ENCODE data around the gene FUT4. TPM values are rescaled to one million over a fixed set of nuclear protein-coding genes. Genes with fewer than 3 reads are reported as not detected.
A peak's percentile ranks its signal among the peaks of the same experiment; 100 is the strongest.

Gene FUT4
- total RNA-seq, 1 experiment from 2014 or later = 24.5 TPM

DNA sequence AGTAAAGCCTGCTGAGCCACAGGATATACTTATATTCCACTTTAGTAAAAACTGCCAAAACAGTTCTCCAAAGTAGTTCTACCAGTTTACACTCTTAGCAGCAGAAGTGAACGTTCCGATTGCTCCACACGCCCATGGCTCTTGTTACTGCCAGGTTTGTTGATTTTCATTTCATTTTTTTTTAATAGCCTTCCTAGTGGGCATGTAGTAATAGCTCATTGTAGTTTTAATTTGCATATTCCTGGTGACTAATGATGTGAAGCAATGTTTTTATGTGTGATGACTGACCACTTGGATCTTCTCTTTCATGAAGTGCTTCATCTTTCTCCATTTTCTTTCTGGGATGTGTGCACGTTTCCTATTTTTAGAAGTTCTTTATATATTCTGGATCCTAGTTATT, 36.2 kb upstream of the FUT4 start:
- H3K36me3 Mint-ChIP-seq (ENCODE audit: insufficient read depth, unreplicated experiment) = no peaks in the 10 kb centered on the region
- Histone ChIP-seq H3K4me1 (no peaks in the 10 kb centered on the region), H3K4me3 (ENCODE audit: low read depth, low read length) (no peak overlapping the region), H3K9me3 (no peaks in the 10 kb centered on the region), H3K27me3 (replicated peaks; ENCODE audit: control insufficient read depth, insufficient read depth, low read length) (no peaks in the 10 kb centered on the region), H3K36me3 (ENCODE audit: control insufficient read depth, insufficient read depth, low read length) (no peaks in the 10 kb centered on the region)
- TF ChIP-seq, protein P1, sequence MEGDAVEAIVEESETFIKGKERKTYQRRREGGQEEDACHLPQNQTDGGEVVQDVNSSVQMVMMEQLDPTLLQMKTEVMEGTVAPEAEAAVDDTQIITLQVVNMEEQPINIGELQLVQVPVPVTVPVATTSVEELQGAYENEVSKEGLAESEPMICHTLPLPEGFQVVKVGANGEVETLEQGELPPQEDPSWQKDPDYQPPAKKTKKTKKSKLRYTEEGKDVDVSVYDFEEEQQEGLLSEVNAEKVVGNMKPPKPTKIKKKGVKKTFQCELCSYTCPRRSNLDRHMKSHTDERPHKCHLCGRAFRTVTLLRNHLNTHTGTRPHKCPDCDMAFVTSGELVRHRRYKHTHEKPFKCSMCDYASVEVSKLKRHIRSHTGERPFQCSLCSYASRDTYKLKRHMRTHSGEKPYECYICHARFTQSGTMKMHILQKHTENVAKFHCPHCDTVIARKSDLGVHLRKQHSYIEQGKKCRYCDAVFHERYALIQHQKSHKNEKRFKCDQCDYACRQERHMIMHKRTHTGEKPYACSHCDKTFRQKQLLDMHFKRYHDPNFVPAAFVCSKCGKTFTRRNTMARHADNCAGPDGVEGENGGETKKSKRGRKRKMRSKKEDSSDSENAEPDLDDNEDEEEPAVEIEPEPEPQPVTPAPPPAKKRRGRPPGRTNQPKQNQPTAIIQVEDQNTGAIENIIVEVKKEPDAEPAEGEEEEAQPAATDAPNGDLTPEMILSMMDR (IDR thresholded peaks at IDR 0.05; ENCODE audit: insufficient read depth in 1 of 2, low read depth in 1 of 2, low read length in 1 of 2, severe bottlenecking in 1 of 2, unreplicated experiment in 1 of 2) = no peak
- H3K9me3 Mint-ChIP-seq (ENCODE audit: unreplicated experiment) = no peaks in the 10 kb centered on the region
- no peak for DNase-seq
- no TSS peak for BruUV-seq (replicated peaks)
- H3K4me3 Mint-ChIP-seq (ENCODE audit: unreplicated experiment) = no peak overlapping the region
- no peaks in the 10 kb centered on the region for H3K4me1 Mint-ChIP-seq (ENCODE audit: low read depth, unreplicated experiment)
- ChIA-PET CTCF (no interaction called here), POLR2A (no interaction called here)
- no peak overlapping the region for H3K27ac Mint-ChIP-seq (ENCODE audit: unreplicated experiment)
- peaks cover 5% of the 10 kb centered on the region for H3K27me3 Mint-ChIP-seq (ENCODE audit: insufficient read depth, unreplicated experiment)
- intact Hi-C loops (cut with micrococcal nuclease; ENCODE audit: unreplicated experiment) = loop anchor here (10.0 kb wide), 1 partner anchor 183 kb away; no protein-coding TSS in a partner anchor

GRCh38 chr11:94511932-94512781, 31.6 kb upstream of the FUT4 start, which contains the start of gene C11orf97:
C11orf97 (plus strand) TSS chr11:94512461; CDS start chr11:94512529, 68 bp downstream.
- Histone ChIP-seq H3K27me3 (replicated peaks; ENCODE audit: control insufficient read depth, insufficient read depth, low read length) (no peaks in the 10 kb centered on the region), H3K9me3 (no peaks in the 10 kb centered on the region), H3K36me3 (ENCODE audit: control insufficient read depth, insufficient read depth, low read length) (no peaks in the 10 kb centered on the region), H3K4me3 (ENCODE audit: low read depth, low read length) (peak within 1 kb of the TSS; percentile 50), H3K4me1 (no peaks in the 10 kb centered on the region)
- H3K9me3 Mint-ChIP-seq (ENCODE audit: unreplicated experiment) = no peaks in the 10 kb centered on the region
- no peaks in the 10 kb centered on the region for H3K4me1 Mint-ChIP-seq (ENCODE audit: low read depth, unreplicated experiment)
- H3K36me3 Mint-ChIP-seq (ENCODE audit: insufficient read depth, unreplicated experiment) = no peaks in the 10 kb centered on the region
- H3K4me3 Mint-ChIP-seq (ENCODE audit: unreplicated experiment) = peak within 1 kb of the TSS; percentile 87
- ChIA-PET CTCF (interaction anchor here (0.6 to 1.4 kb wide), 4 partner anchors 9 to 495 kb away, joined by 3 to 9 read pairs (median 3); no protein-coding TSS in a partner anchor), POLR2A (no interaction called here)
- peaks cover 10% of the 10 kb centered on the region for H3K27me3 Mint-ChIP-seq (ENCODE audit: insufficient read depth, unreplicated experiment)
- no TSS peak for BruUV-seq (replicated peaks)
- intact Hi-C loops (cut with micrococcal nuclease; ENCODE audit: unreplicated experiment) = loop anchor here (10.0 kb wide), 1 partner anchor 383 kb away; no protein-coding TSS in a partner anchor
- H3K27ac Mint-ChIP-seq (ENCODE audit: unreplicated experiment) = peak within 1 kb of the TSS; percentile 27
- peak; percentile 83 to 86 for DNase-seq
- TF ChIP-seq, protein P1 (IDR thresholded peaks at IDR 0.05; ENCODE audit: insufficient read depth in 1 of 2, low read depth in 1 of 2, low read length in 1 of 2, severe bottlenecking in 1 of 2, unreplicated experiment in 1 of 2) = no peak

GRCh38 chr11:94513091-94513490, 30.6 kb upstream of the FUT4 start:
- TF ChIP-seq, protein P1 (IDR thresholded peaks at IDR 0.05; ENCODE audit: insufficient read depth in 1 of 2, low read depth in 1 of 2, low read length in 1 of 2, severe bottlenecking in 1 of 2, unreplicated experiment in 1 of 2) = no peak
- H3K9me3 Mint-ChIP-seq (ENCODE audit: unreplicated experiment) = no peaks in the 10 kb centered on the region
- intact Hi-C loops (cut with micrococcal nuclease; ENCODE audit: unreplicated experiment) = loop anchor here (10.0 kb wide), 1 partner anchor 382 kb away; no protein-coding TSS in a partner anchor
- Histone ChIP-seq H3K4me1 (no peaks in the 10 kb centered on the region), H3K36me3 (ENCODE audit: control insufficient read depth, insufficient read depth, low read length) (no peaks in the 10 kb centered on the region), H3K9me3 (no peaks in the 10 kb centered on the region), H3K27me3 (replicated peaks; ENCODE audit: control insufficient read depth, insufficient read depth, low read length) (no peaks in the 10 kb centered on the region), H3K4me3 (ENCODE audit: low read depth, low read length) (no peak overlapping the region)
- ChIA-PET CTCF (interaction anchor here (0.7 to 1.4 kb wide), 3 partner anchors 8 to 74 kb away, joined by 3 to 9 read pairs (median 3); no protein-coding TSS in a partner anchor), POLR2A (no interaction called here)
- H3K27ac Mint-ChIP-seq (ENCODE audit: unreplicated experiment) = no peak overlapping the region
- H3K4me3 Mint-ChIP-seq (ENCODE audit: unreplicated experiment) = peak overlapping the region; percentile 87
- BruUV-seq (replicated peaks) = no TSS peak
- no peak for DNase-seq
- H3K36me3 Mint-ChIP-seq (ENCODE audit: insufficient read depth, unreplicated experiment) = no peaks in the 10 kb centered on the region
- peaks cover 9% of the 10 kb centered on the region for H3K27me3 Mint-ChIP-seq (ENCODE audit: insufficient read depth, unreplicated experiment)
- H3K4me1 Mint-ChIP-seq (ENCODE audit: low read depth, unreplicated experiment) = no peaks in the 10 kb centered on the region
